GM21786 (cell line): ENCODE data around the gene PDIA3.
A peak's percentile ranks its signal among the peaks of the same experiment; 100 is the strongest.
"Not testable (repeated sequence)": the region's sequence is repeated elsewhere in the genome, so short reads cannot be mapped to it uniquely, and the experiment has no call there.

Source experiments
- ATAC-seq: cut with Tn5 transposase; IDR thresholded peaks from one replicate; pipeline ENCODE4 v1.9.1; 2021; ENCODE audit not compliant: unreplicated experiment

Gene PDIA3

DNA sequence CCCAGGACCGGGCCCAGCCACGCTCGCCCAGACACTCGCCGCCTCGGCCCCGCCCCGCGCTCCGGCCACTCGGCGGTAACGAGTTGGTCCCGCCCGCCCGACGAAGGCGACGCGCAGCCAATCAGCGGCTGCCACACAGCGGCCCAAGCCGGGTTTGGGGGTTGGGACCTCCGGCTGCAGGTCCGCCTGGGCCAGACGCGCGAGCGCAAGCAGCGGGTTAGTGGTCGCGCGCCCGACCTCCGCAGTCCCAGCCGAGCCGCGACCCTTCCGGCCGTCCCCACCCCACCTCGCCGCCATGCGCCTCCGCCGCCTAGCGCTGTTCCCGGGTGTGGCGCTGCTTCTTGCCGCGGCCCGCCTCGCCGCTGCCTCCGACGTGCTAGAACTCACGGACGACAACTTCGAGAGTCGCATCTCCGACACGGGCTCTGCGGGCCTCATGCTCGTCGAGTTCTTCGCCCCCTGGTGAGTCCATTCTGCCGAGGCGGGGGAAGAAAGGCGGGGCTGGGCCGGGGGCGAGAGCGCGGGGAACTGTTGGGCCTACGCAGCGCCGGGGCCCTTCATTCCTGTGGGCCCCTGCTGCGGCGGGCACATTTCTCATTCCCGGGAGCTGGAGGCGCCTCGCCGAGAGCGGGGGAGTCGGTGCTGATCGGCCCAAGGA lies at the start of gene PDIA3:
PDIA3 (plus strand) TSS at position 194 of the 658 bp plus-strand sequence; CDS start at position 296, 102 bp downstream.
- peak; percentile 75 for ATAC-seq

DNA sequence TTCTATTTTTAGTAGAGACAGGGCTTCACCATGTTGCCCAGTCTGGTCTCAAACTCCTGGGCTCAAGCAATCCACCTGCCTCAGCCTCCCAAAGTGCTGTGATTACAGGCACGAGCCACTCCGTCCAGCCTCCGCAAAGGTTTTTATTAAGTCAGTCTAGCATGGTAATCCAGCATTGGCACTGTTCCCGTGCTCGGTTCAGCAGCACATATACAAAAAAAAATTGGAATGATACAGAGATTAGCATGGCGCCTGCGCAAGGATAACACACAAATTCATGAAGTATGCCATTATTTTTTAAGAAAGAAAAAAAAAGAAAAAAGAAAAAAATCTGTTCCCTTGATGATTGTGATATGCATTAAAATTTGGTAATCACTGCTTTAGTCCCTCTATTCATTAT lies 44.1 kb upstream of the PDIA3 start:
- ATAC-seq: no peak

DNA sequence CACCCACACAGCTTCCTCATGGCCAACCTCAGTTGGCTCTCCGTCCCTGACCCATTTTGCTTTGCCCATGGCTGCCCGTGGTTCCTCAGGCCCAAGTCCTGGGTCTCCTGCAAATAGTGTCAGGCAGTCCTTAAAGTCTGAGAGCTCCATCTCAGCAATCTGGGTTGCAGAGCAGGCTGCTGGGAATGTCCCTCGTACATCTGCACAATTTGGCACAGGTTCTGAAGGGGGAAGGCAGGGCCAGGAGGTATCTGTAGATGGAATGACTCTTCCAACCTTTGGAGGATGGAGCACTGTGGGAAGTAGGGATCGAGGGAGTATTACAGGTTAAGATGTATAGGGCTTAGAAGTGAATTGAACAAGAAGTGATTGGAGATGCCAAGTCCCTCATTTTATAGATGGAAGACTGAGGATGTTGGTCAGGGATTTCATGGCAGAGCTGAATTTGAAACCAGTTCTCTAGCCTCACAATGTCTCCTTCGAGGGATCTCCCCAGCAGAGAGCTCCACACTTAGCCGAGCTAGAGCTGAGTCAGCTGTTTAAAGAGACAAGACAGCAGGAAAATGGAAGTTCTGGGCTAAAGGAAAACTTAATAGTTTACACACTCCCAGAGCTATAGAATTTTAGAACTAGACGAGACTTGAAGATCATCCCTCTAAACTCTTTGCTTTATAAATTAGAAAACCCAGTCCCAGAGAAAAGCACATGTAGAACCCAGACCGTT lies 43.4 kb upstream of the PDIA3 start:
- ATAC-seq: no peak

DNA sequence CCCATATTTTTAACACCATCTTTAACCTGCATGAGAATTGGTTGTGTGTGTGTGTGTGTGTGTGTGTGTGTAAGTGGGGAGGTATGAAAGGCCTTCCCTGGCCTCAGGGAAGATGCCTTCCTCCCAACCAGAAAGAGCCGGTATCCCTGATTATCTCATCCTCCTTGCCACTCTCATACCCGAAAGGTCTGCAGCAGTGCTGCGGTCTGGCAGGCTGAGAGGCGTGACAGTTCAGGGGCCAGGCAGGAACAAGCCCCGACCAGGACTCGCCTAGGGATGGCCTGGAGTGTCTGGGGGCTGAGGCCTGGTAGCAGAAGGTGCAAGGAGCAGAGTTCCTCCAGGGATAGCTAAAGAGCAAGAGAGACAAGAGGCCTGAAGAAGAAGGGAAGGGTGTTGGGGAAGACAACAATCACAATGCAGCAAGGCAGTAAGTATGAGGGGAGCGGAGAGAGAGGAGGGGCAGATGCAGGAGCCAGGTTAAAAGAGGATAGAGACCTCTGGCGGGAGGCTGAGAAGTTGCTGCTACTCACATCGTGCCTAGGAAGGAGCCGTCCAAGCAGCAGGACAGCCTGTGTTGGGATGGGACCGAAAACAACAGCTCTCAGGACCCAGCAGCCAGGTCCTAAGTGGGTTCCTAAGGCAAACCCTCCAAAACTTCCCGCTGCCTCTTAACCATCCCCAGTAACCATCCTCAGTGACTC lies 35.7 kb upstream of the PDIA3 start:
- not testable (repeated sequence) for ATAC-seq

DNA sequence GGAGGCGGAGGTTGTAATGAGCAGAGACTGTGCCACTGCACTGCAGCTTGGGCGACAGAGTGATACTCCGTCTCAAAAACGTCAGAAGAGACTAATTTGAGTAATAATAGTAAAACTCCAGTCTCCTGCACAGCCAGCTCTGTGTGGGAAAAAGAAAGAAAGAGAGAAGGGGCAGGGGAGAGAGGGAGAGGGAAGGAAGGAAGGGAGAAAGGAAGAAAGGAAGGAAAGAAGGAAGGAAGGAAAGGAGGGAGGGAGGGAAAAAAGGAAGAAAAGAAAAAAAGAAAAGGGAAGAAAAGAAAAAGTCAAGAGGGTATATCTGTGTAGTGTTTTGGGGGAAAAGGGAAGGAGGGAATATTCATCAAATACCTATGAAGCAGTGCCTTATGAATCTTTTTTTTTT lies 23.1 kb upstream of the PDIA3 start:
- ATAC-seq: no peak

DNA sequence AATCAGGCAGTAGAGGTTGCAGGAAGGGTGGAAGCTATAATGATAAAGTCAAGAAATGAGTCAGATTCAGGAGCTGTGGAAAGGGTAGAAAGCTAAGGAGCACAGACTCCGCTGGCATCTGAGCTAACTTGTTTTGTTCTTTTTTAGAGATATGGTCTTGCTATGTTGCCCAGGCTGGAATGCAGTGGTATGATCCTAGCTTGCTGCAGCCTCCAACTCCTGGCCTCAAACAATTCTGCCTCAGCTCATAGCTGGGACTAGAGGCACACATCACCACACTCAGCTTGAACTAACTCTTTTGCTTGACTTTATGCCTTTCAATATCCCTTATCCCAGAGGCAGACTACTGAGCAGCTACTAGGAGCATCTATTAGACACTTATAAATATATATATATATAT lies 19.9 kb upstream of the PDIA3 start:
- not testable (repeated sequence) for ATAC-seq

DNA sequence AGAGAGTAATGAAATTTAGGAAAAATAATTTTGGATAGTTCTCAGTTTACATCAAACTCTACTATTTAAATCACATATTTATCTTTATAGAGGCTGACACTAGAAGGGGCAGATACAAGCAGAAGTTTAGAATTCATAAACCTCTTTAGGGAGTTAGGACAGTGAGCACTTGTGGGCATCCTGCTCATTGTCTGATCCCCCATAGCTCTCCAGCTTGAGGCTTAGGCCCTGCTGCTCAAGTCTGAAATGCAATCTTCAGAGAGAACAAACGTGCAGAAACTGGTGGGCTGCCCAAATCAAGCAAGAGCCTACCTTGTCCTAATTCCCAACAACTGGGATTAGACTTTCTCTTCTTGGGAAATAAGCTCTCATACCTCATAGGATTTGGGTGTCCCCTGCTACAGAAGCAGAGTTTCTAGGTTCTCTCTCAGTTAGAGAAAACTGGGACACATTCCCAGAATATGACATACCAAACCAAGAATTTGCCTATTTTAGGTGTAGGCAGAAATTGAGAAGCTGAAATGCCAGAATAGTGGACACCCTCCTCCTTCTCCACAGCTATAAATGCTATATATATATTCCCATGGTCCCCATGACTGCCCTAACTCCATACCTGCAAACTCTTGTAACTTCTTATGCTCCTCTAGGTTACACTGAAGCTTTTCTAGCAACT lies 18.0 kb upstream of the PDIA3 start:
- not testable (repeated sequence) for ATAC-seq

DNA sequence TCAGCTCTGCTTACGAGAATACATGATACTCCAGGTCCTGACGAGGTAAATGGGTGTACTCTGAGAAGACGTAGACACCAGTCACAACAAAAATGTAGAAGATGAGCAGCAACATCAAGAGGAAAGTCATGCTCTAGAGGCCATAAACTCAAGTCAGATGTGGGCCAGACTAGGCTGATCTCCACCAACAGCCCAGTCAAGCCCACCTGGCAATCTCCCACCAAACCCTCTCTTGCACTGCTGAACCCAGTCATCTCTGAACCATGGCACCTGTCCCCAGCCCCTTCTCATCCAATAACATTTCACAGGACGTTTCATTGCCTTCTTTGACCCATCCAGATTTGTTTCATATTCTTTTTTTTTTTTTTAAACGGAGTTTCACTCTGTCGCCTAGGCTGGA lies 10.8 kb upstream of the PDIA3 start:
- ATAC-seq: peak; percentile 34

DNA sequence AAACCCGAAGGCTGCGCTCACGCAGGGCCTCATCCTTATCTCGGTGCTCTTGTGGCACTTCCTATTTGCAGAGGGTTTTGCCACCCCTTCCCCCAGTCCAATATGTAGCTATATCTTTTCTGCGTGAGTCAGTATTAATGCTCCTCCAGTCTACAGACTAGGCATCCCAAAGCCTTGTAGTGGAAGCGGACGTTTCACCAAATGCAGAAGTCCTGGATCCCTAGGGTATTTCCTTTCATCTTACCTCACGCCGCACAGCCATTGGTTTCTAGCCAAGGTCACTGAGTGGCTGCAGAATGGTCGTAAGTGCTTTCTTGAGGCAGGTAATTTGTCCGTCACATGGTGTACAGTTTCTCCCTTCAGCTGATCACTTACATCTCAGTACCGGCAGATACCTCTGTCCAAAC lies 668 bp downstream of the PDIA3 start:
- ATAC-seq: peak; percentile 8

DNA sequence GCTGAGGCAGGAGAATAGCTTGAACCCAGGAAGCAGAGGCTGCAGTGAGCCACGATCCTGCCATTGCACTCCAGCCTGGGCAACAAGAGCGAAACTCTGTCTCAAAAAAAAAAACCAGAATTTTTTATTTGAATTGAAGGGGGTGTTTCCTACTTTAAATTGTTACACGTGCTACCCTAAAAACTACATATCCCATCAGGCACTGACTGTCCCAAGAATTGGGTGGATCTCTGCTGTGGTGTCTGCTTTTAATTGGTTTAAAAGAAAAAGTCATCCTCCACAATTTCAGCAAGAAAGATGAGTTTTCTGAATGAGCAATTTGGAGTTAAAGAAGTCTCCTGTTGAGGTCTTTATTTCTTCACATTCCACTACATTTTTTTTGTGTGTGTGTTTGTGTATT lies 2.1 kb downstream of the PDIA3 start:
- ATAC-seq: no peak

DNA sequence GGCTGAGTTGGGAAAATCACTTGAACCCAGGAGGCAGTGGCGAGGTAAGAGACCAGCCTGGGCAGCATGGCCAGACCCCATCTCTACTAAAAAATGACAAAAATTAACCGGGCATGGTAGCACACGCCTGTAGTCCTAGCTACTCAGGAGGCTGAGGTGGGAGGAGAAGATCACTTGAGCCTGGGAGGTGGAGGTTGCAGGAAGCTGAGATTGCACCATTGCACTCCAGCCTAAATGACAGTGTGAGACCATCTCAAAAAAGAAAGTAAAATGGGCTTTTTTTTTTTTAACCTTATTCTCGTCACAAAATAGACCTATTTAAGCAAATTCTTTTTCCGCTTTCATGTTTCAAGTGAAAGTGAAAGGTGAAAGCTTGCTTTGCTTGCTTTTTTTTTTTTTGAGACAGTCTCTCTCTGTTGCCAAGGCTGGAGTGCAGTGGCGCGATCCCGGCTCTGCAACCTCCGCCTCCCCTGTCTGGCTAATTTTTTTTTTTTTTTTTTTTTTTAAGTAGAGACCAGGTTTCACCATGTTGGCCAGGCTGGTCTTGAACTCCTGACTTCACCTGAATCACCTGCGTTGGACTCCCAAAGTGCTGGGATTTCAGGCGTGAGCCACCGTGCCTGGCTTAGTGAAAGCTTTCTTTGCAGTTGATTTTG lies 3.6 kb downstream of the PDIA3 start:
- peak; percentile 57 for ATAC-seq

DNA sequence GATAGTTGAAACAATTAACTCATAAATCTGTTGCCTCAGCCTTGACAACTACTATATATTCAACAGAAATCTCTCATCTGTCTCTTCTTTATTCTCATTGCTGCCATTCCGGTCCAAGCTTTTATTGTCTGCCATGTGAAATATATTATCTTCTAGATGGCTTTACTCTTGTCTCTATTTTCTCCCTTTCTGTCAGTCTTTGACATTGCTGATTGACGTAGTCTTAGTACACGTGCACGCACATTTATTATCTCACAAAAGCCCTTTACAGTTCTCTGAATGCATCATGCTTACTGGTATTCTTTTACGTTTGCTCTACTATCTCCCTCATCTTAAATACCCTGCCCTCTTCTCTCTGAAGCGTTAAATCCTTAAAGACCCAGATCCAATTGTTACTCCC lies 5.6 kb downstream of the PDIA3 start:
- no peak for ATAC-seq

DNA sequence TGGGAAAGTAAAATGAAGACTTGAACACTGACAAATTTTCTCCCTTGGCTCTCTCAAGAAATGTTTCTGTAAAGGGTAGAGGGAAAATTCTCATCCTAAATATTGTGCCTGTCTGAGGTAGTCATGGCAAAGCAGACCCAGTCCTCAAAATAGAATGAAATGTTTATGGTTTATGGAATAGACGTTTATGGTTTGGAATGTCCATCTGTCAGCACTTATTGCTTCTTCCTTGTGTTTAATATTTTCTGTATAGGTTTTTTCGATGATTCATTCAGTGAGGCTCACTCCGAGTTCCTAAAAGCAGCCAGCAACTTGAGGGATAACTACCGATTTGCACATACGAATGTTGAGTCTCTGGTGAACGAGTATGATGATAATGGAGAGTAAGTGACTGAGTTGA lies 16.6 kb downstream of the PDIA3 start:
- no peak for ATAC-seq

DNA sequence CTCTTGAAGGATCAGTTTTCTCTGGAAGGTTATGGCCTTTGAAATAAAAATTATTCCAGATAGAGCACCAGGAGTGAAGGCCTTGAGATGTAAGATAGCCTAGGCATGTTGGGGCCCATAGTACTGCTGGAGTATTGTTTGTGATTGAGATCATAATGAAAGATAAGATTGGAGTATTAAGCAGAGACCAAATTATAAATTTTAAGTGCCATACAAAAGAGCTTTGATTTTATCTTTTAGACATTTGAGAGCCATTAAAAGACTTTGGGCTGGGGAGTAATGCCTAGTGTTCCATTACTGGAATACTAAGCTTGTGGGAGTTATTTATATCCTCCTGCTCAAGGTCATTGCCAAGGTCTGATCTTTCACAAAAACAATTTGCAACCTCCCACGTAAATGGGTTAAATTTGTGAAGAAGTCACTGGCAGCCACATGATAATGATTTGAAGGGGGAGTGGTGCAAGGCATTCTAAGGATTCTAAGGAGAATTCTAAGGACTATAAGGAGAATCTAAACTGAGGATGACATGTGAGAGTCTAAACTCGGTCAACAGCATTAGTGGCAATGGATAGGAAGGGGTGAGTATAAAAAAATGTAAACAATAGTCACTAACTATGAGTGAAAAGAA lies 17.7 kb downstream of the PDIA3 start:
- no peak for ATAC-seq

DNA sequence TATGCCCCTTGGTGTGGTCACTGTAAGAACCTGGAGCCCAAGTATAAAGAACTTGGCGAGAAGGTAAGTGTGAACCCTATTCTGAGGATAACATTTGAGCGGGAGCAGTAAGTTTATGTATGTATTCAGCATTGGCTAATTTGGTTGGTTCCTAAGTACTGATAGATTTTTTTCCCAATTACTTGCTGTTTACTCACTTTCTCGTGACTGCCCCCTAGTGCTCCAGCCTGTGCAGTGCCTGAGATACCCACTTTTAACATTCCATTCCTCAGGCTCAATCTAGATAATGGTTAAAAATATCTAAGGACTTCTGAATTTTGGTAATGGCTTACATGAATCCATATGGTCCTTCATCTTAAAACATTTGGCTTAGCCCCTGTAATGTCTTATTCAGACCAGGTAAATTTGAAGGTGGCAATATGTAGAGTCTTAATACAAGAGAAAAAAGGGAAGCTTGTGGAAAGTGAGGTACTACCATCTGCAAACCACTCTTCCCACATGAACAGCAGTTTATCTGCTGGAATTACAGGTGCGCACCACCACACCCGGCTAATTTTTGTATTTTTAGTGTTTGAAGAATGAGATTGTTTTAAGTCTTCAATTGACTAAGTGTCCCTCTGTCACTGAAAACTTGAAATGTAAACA lies 23.5 kb downstream of the PDIA3 start:
- no peak for ATAC-seq

DNA sequence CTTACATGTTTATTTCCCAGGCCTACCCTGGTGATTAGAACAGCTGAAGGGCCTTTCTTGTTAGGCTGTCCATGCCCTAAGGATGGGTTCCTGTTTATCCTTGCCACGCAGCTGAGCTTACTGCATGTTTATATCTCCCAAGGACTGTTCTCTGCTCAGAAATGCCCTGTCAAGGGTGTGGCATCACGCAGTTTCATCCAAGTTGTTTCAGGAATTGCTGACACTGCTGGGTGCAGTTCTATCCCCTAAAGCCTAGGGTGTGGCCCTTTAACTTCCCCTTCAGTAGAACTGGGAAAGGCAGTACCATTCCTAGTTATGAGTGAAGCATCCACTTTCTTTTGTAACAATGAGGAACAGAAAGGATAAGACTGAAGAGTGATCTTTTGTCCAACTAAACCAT lies 25.6 kb downstream of the PDIA3 start:
- ATAC-seq: no peak

DNA sequence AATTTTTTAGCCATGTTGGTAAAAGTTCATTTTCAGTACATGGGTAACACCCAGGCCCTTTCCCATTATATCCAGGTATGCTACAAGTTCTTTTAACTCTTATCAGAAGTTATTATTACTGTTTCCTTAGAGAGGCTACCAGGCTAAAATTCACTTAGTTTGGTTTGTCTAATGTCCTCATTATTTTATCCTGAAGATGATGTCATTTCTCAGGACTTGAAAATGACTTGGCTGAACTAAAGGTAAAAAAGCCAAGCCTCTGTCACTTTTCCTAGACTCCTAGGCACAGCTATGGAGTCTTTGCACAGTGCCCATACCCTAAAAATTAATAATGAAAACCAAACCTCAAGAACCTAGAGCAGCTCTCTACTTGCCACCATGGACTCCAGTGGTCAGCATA lies 26.4 kb downstream of the PDIA3 start:
- ATAC-seq: no peak

DNA sequence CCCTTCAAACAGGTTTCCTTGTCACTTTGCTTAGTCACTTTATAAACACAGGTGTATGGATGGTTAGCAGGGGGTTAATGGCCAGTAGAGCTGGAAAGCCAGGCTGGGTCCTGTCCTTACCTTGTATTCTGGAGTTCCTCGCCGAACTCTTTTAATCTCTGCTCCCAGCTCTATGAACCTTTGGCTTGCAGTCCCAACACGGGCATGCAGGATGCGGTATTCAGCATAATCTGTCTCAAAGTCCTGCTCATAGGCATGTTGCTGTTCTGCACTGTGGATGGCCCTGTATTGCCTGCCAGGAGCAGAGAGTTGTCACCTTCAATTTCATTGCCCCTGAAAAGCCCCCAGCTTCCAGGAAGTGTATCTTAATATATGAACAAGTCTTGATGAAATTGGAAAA lies 27.8 kb downstream of the PDIA3 start:
- no peak for ATAC-seq

DNA sequence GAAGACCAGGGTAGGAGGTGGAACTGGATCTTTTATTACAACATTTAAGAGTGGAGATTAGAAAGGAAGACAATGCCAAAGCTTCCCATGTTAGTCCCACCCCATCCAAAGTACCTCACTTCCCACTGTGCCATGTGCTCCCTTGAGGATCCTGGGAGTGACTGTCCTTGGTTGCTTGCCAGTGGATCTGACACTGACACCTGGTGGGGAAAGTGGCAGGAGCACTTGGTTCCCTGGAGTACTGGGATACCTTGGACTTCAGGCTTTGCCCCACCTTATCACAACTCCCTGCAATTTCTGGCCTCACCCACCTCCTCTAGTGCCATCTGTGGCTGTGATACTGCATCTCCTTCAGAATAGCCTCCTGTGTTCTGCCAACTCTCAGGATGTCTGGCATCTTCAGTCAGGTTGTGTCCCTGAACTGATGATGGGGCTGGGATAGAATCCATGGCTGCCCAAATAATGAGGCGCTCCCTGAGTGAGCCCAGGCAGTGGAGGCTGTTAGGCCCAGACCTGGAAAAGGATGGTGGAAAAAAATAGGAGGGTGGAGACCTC lies 29.2 kb downstream of the PDIA3 start:
- ATAC-seq: no peak
